SH-SY5Y (cell line): Measurements from ENCODE around the gene SHISA9.

Experiments used
- GATA2 ChIP-seq: IDR thresholded peaks from 2 replicates; pipeline ENCODE4 v1.6.1; 2011; ENCODE audit warnings: mild to moderate bottlenecking, low read depth, low read length
- GATA3 ChIP-seq: IDR thresholded peaks from 2 replicates; pipeline ENCODE4 v1.6.1; 2011; ENCODE audit warnings: low read depth, mild to moderate bottlenecking, low read length, moderate library complexity

GRCh38 chr16:12907670-12908233 is 6.4 kb downstream of the SHISA9 start:
- no peak for TF ChIP-seq GATA2
- TF ChIP-seq GATA3 = no peak
